Measurements from ENCODE around the gene APCS. TPM values are rescaled to one million over a fixed set of nuclear protein-coding genes. Genes with fewer than 3 reads are reported as not detected.

The APCS gene, protein sequence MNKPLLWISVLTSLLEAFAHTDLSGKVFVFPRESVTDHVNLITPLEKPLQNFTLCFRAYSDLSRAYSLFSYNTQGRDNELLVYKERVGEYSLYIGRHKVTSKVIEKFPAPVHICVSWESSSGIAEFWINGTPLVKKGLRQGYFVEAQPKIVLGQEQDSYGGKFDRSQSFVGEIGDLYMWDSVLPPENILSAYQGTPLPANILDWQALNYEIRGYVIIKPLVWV
- polyA plus RNA-seq (2013, experiment 1 of 2): not detected
- polyA plus RNA-seq (2013, experiment 2 of 2): not detected

DNA sequence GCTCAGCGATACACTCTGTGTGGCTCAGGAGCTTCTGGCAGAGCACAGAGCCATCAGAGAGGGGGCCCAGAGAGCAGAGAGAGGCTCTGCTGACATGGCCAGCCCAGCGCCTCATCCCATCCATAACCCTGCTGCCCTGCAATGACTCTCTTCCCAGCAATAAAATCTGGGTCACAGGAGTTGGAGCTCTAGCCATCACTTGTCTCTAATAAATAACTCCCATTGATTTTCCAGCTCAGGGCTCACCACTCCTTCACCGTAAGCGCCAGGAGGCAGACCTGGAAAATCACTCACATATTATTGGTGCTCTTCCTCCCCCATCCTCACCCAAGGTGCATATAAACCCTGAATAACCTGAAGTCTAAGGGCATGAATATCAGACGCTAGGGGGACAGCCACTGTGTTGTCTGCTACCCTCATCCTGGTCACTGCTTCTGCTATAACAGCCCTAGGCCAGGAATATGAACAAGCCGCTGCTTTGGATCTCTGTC is at the start of gene APCS:
Gene APCS, plus strand, starts transcription at position 366 of the 491 bp plus-strand sequence. Its CDS starts 96 bp downstream, at position 462.
- no peak within 1 kb of the TSS for H2AFZ ChIP-seq (ENCODE audit: low read length)
- H2BK12ac ChIP-seq (ENCODE audit: low read length): no peak within 1 kb of the TSS
- no peak within 1 kb of the TSS for H4K8ac ChIP-seq (ENCODE audit: low read depth, low read length)
- no CpG with 5 or more reads among the region's 6 CpGs for WGBS, 2 donors (ENCODE audit: extremely low coverage in 2 of 2, insufficient read length in 2 of 2, insufficient replicate concordance in 1 of 2)
- H2BK120ac ChIP-seq (ENCODE audit: low read depth, low read length): no peak within 1 kb of the TSS
- H3K4me1 ChIP-seq (ENCODE audit: control insufficient read depth in 2 of 2, insufficient read depth in 1 of 2, low read depth in 1 of 2, low read length in 2 of 2): no peaks in the 10 kb centered on the region
- no peaks in the 10 kb centered on the region for H3K9me3 ChIP-seq (replicated peaks in 1 of 2; ENCODE audit: control insufficient read depth in 2 of 2, insufficient read depth in 1 of 2, low read depth in 1 of 2, low read length in 2 of 2)
- no peak within 1 kb of the TSS for H3K4me3 ChIP-seq (ENCODE audit: low read length in 2 of 2)
- H3K27me3 ChIP-seq (ENCODE audit: control insufficient read depth in 3 of 3, insufficient read depth in 3 of 3, low read depth in 1 of 3, low read length in 3 of 3): no peaks in the 10 kb centered on the region
- H3K79me1 ChIP-seq (ENCODE audit: low read depth, low read length): no peaks in the 10 kb centered on the region
- no peak within 1 kb of the TSS for H3K14ac ChIP-seq (ENCODE audit: low read length)
- no peak within 1 kb of the TSS for H3K4me2 ChIP-seq (ENCODE audit: insufficient read depth, low read length, poor library complexity, severe bottlenecking)
- H3K18ac ChIP-seq (ENCODE audit: low read length): no peak within 1 kb of the TSS
- no peak for DNase-seq (ENCODE audit: low spot score)
- H2AK5ac ChIP-seq (ENCODE audit: low read depth, low read length): no peak within 1 kb of the TSS
- H3K36me3 ChIP-seq (replicated peaks in 1 of 2; ENCODE audit: control insufficient read depth in 2 of 2, insufficient read depth in 2 of 2, low read length in 2 of 2): no peaks in the 10 kb centered on the region
- no peak within 1 kb of the TSS for H3K4ac ChIP-seq (ENCODE audit: low read length)
- H4K91ac ChIP-seq (ENCODE audit: low read depth, low read length, poor library complexity): no peak within 1 kb of the TSS
- no peak within 1 kb of the TSS for H3K23ac ChIP-seq (ENCODE audit: low read depth, low read length, poor library complexity)
- H3K9ac ChIP-seq (ENCODE audit: low read depth, low read length, poor library complexity): no peak within 1 kb of the TSS
- no peak within 1 kb of the TSS for H2BK5ac ChIP-seq (ENCODE audit: low read length)
- H2BK15ac ChIP-seq (ENCODE audit: low read length): no peak within 1 kb of the TSS
- no peak within 1 kb of the TSS for H3K27ac ChIP-seq (replicated peaks; ENCODE audit: low read length)

DNA sequence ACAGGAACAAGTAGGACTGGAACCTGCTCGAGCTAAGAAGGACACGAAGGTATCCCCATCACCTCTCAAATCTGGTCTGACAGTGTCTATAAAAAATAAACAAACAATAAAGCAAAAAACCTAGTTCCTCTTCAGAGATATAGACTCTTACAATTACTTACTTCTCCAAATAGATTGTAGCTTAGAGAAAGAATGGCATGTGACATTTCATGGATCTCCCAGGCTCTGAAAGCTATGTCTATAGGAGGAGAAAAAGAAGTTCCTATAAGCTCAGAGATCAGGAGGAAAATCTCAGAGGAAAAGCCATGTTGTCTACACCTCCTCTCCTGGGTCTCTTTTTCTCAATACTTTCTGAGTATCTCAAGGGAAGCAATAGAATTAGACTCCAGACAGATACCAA is 39.5 kb upstream of the APCS start:
- Histone ChIP-seq H3K4me1 (ENCODE audit: control insufficient read depth in 2 of 2, insufficient read depth in 1 of 2, low read depth in 1 of 2, low read length in 2 of 2) (no peaks in the 10 kb centered on the region), H2BK120ac (ENCODE audit: low read depth, low read length) (no peak overlapping the region), H3K23ac (ENCODE audit: low read depth, low read length, poor library complexity) (no peak overlapping the region), H3K4me3 (ENCODE audit: low read length in 2 of 2) (no peak overlapping the region), H3K27me3 (ENCODE audit: control insufficient read depth in 3 of 3, insufficient read depth in 3 of 3, low read depth in 1 of 3, low read length in 3 of 3) (no peaks in the 10 kb centered on the region), H2AFZ (ENCODE audit: low read length) (no peak overlapping the region), H3K27ac (replicated peaks; ENCODE audit: low read length) (no peak overlapping the region), H2BK12ac (ENCODE audit: low read length) (no peak overlapping the region), H3K4ac (ENCODE audit: low read length) (no peak overlapping the region), H2AK5ac (ENCODE audit: low read depth, low read length) (no peak overlapping the region), H2BK15ac (ENCODE audit: low read length) (no peak overlapping the region), H4K8ac (ENCODE audit: low read depth, low read length) (no peak overlapping the region), H3K79me1 (ENCODE audit: low read depth, low read length) (no peaks in the 10 kb centered on the region), H3K9ac (ENCODE audit: low read depth, low read length, poor library complexity) (no peak overlapping the region), H3K14ac (ENCODE audit: low read length) (no peak overlapping the region), H3K4me2 (ENCODE audit: insufficient read depth, low read length, poor library complexity, severe bottlenecking) (no peak overlapping the region), H4K91ac (ENCODE audit: low read depth, low read length, poor library complexity) (no peak overlapping the region), H3K36me3 (replicated peaks in 1 of 2; ENCODE audit: control insufficient read depth in 2 of 2, insufficient read depth in 2 of 2, low read length in 2 of 2) (no peaks in the 10 kb centered on the region), H2BK5ac (ENCODE audit: low read length) (no peak overlapping the region), H3K18ac (ENCODE audit: low read length) (no peak overlapping the region), H3K9me3 (replicated peaks in 1 of 2; ENCODE audit: control insufficient read depth in 2 of 2, insufficient read depth in 1 of 2, low read depth in 1 of 2, low read length in 2 of 2) (no peaks in the 10 kb centered on the region)
- DNase-seq (ENCODE audit: low spot score): no peak
- WGBS, 2 donors (ENCODE audit: extremely low coverage in 2 of 2, insufficient read length in 2 of 2, insufficient replicate concordance in 1 of 2): no CpG with 5 or more reads among the region's 2 CpGs

DNA sequence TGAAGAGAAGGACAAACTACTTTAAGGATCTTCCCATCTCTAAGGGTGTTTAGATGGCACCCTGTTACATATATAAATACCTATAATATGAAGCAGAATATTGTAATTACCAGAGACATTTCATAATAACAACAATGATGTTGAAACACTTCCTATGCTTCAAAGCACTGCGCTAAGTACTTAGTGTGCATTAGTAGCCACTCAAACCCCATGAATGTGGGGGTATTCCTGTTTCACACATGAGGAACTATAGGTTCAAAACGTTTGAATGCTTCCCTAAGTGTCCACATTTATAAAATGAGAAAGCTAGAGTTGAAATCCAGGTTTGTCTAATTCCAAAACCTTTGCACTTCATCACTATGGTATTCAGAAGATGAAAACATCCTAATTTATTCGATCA is 33.4 kb upstream of the APCS start:
- no peak overlapping the region for H3K27ac ChIP-seq (replicated peaks; ENCODE audit: low read length)
- H3K4ac ChIP-seq (ENCODE audit: low read length): no peak overlapping the region
- no peak overlapping the region for H4K8ac ChIP-seq (ENCODE audit: low read depth, low read length)
- H2BK5ac ChIP-seq (ENCODE audit: low read length): no peak overlapping the region
- H3K9ac ChIP-seq (ENCODE audit: low read depth, low read length, poor library complexity): no peak overlapping the region
- H3K14ac ChIP-seq (ENCODE audit: low read length): no peak overlapping the region
- H3K23ac ChIP-seq (ENCODE audit: low read depth, low read length, poor library complexity): no peak overlapping the region
- no peaks in the 10 kb centered on the region for H3K79me1 ChIP-seq (ENCODE audit: low read depth, low read length)
- no peak overlapping the region for H3K4me3 ChIP-seq (ENCODE audit: low read length in 2 of 2)
- H2AFZ ChIP-seq (ENCODE audit: low read length): no peak overlapping the region
- no peak overlapping the region for H2BK120ac ChIP-seq (ENCODE audit: low read depth, low read length)
- H2BK15ac ChIP-seq (ENCODE audit: low read length): no peak overlapping the region
- no peak overlapping the region for H3K18ac ChIP-seq (ENCODE audit: low read length)
- no peaks in the 10 kb centered on the region for H3K4me1 ChIP-seq (ENCODE audit: control insufficient read depth in 2 of 2, insufficient read depth in 1 of 2, low read depth in 1 of 2, low read length in 2 of 2)
- H4K91ac ChIP-seq (ENCODE audit: low read depth, low read length, poor library complexity): no peak overlapping the region
- no peak overlapping the region for H3K4me2 ChIP-seq (ENCODE audit: insufficient read depth, low read length, poor library complexity, severe bottlenecking)
- H3K36me3 ChIP-seq (replicated peaks in 1 of 2; ENCODE audit: control insufficient read depth in 2 of 2, insufficient read depth in 2 of 2, low read length in 2 of 2): no peaks in the 10 kb centered on the region
- H3K27me3 ChIP-seq (ENCODE audit: control insufficient read depth in 3 of 3, insufficient read depth in 3 of 3, low read depth in 1 of 3, low read length in 3 of 3): no peaks in the 10 kb centered on the region
- no peak overlapping the region for H2BK12ac ChIP-seq (ENCODE audit: low read length)
- WGBS, 2 donors (ENCODE audit: extremely low coverage in 2 of 2, insufficient read length in 2 of 2, insufficient replicate concordance in 1 of 2): no CpG with 5 or more reads among the region's 3 CpGs
- no peaks in the 10 kb centered on the region for H3K9me3 ChIP-seq (replicated peaks in 1 of 2; ENCODE audit: control insufficient read depth in 2 of 2, insufficient read depth in 1 of 2, low read depth in 1 of 2, low read length in 2 of 2)
- no peak overlapping the region for H2AK5ac ChIP-seq (ENCODE audit: low read depth, low read length)
- DNase-seq (ENCODE audit: low spot score): no peak

DNA sequence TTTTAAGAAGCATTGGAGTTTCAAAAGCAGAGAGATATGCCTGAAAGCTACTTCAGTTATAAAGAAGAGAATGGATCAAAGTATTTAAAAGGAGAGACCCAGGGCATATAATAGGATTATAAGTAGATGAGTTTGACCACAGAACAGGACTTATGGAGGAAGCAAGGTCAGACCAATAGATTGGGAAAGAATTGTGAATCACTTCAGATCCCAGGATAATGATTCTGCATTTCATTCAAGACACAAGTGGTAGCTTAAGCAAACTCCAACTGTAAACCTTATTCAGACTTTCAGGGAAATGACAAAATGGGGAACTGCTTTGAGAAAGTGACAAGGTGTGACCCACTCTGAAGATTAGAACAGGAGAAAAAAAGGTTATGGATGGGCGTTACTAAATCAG is 32.9 kb upstream of the APCS start:
- no peak overlapping the region for H2BK12ac ChIP-seq (ENCODE audit: low read length)
- H3K18ac ChIP-seq (ENCODE audit: low read length): no peak overlapping the region
- H2AFZ ChIP-seq (ENCODE audit: low read length): no peak overlapping the region
- no peak overlapping the region for H3K4me2 ChIP-seq (ENCODE audit: insufficient read depth, low read length, poor library complexity, severe bottlenecking)
- no peaks in the 10 kb centered on the region for H3K4me1 ChIP-seq (ENCODE audit: control insufficient read depth in 2 of 2, insufficient read depth in 1 of 2, low read depth in 1 of 2, low read length in 2 of 2)
- no peak overlapping the region for H3K14ac ChIP-seq (ENCODE audit: low read length)
- no peaks in the 10 kb centered on the region for H3K9me3 ChIP-seq (replicated peaks in 1 of 2; ENCODE audit: control insufficient read depth in 2 of 2, insufficient read depth in 1 of 2, low read depth in 1 of 2, low read length in 2 of 2)
- no CpG with 5 or more reads among the region's 1 CpG for WGBS, 2 donors (ENCODE audit: extremely low coverage in 2 of 2, insufficient read length in 2 of 2, insufficient replicate concordance in 1 of 2)
- no peak overlapping the region for H2AK5ac ChIP-seq (ENCODE audit: low read depth, low read length)
- H3K36me3 ChIP-seq (replicated peaks in 1 of 2; ENCODE audit: control insufficient read depth in 2 of 2, insufficient read depth in 2 of 2, low read length in 2 of 2): no peaks in the 10 kb centered on the region
- no peak overlapping the region for H2BK5ac ChIP-seq (ENCODE audit: low read length)
- no peak overlapping the region for H2BK120ac ChIP-seq (ENCODE audit: low read depth, low read length)
- no peak overlapping the region for H3K23ac ChIP-seq (ENCODE audit: low read depth, low read length, poor library complexity)
- no peak for DNase-seq (ENCODE audit: low spot score)
- no peak overlapping the region for H2BK15ac ChIP-seq (ENCODE audit: low read length)
- H3K27me3 ChIP-seq (ENCODE audit: control insufficient read depth in 3 of 3, insufficient read depth in 3 of 3, low read depth in 1 of 3, low read length in 3 of 3): no peaks in the 10 kb centered on the region
- H3K4me3 ChIP-seq (ENCODE audit: low read length in 2 of 2): no peak overlapping the region
- no peak overlapping the region for H3K9ac ChIP-seq (ENCODE audit: low read depth, low read length, poor library complexity)
- H4K8ac ChIP-seq (ENCODE audit: low read depth, low read length): no peak overlapping the region
- H3K4ac ChIP-seq (ENCODE audit: low read length): no peak overlapping the region
- H3K27ac ChIP-seq (replicated peaks; ENCODE audit: low read length): no peak overlapping the region
- H4K91ac ChIP-seq (ENCODE audit: low read depth, low read length, poor library complexity): no peak overlapping the region
- no peaks in the 10 kb centered on the region for H3K79me1 ChIP-seq (ENCODE audit: low read depth, low read length)
